IMR-90 (cell line): ENCODE measurements around the gene EPC2. TPM values are rescaled to one million over a fixed set of nuclear protein-coding genes. Genes with fewer than 3 reads are reported as not detected.

Experiments
- ATAC-seq: fragments of 200-7000 bp; cut with Tn5 transposase; 2 replicates; pipeline ENCODE4 v1.9.1; 2020; ENCODE audit warnings: low read depth, mild to moderate bottlenecking, moderate library complexity
- BruUV-seq: library from RNA; stranded (reverse); fragments of 400-500 nt; replicated peaks from 2 replicates; lab custom pipeline; 2021; lab: Mats Ljungman, UMichigan
- CTCF ChIA-PET: fragments of 300-600 bp; formaldehyde crosslinking; extraction: SDS; loops from one replicate; lab custom pipeline; 2021; ENCODE audit warnings: antibody characterized with exemption; lab: Yijun Ruan, JAX
- POLR2A ChIA-PET: fragments of 300-600 bp; sonication (Branson Sonifier 250); formaldehyde crosslinking; loops from one replicate; lab custom pipeline; 2022; ENCODE audit warnings: antibody characterized with exemption; ENCODE audit not compliant: unreplicated experiment; lab: Charles Lee
- DNase-seq: peaks from one replicate; pipeline ENCODE4 v3.0.0; 2013
- H2AFZ ChIP-seq: replicated peaks from 2 replicates; pipeline ENCODE3; 2013; ENCODE audit warnings: low read length, mild to moderate bottlenecking; ENCODE audit not compliant: poor library complexity
- H2AK5ac ChIP-seq: 2 replicates; pipeline ENCODE4 v1.6.1; 2013; ENCODE audit warnings: low read depth, low read length, inconsistent platforms
- H2AK9ac ChIP-seq: replicated peaks from 2 replicates; pipeline ENCODE3; 2013; ENCODE audit warnings: mild to moderate bottlenecking, low read depth, low read length, moderate library complexity; ENCODE audit not compliant: poor library complexity
- H2BK120ac ChIP-seq: 2 replicates; pipeline ENCODE4 v1.6.1; 2013; ENCODE audit warnings: low read depth, low read length, inconsistent platforms
- H2BK15ac ChIP-seq: 3 replicates; pipeline ENCODE4 v1.6.1; 2013; ENCODE audit warnings: low read depth, low read length, inconsistent platforms
- H2BK20ac ChIP-seq: 2 replicates; pipeline ENCODE4 v1.6.1; 2013; ENCODE audit warnings: low read depth, mild to moderate bottlenecking, inconsistent platforms, low read length, moderate library complexity
- H2BK5ac ChIP-seq: 2 replicates; pipeline ENCODE4 v1.6.1; 2013; ENCODE audit warnings: mild to moderate bottlenecking, low read depth, low read length, inconsistent platforms; ENCODE audit not compliant: poor library complexity, severe bottlenecking
- H3K14ac ChIP-seq: replicated peaks from 2 replicates; pipeline ENCODE4 v1.6.1; 2013; ENCODE audit warnings: low read depth, low read length, inconsistent platforms
- H3K18ac ChIP-seq: 2 replicates; pipeline ENCODE4 v1.6.1; 2013; ENCODE audit warnings: low read depth, low read length, control low read depth
- H3K23ac ChIP-seq: 2 replicates; pipeline ENCODE4 v1.6.1; 2013; ENCODE audit warnings: low read depth, low read length, inconsistent platforms
- H3K27ac ChIP-seq: 2 replicates; pipeline ENCODE4 v1.5.1; 2013; ENCODE audit warnings: mild to moderate bottlenecking, control low read depth, low read length; ENCODE audit not compliant: insufficient read depth
- H3K27me3 ChIP-seq: 2 replicates; pipeline ENCODE4 v1.6.1; 2013; ENCODE audit warnings: low read length; ENCODE audit not compliant: control insufficient read depth, insufficient read depth
- H3K36me3 ChIP-seq: 2 replicates; pipeline ENCODE4 v1.6.1; 2013; ENCODE audit warnings: low read length, mixed read lengths; ENCODE audit not compliant: control insufficient read depth, insufficient read depth
- H3K4ac ChIP-seq: 2 replicates; pipeline ENCODE4 v1.6.1; 2013; ENCODE audit warnings: low read depth, low read length, inconsistent platforms
- H3K4me1 ChIP-seq: 2 replicates; pipeline ENCODE4 v1.6.1; 2013; ENCODE audit warnings: low read length, mixed read lengths; ENCODE audit not compliant: control insufficient read depth, insufficient read depth
- H3K4me2 ChIP-seq: 2 replicates; pipeline ENCODE4 v1.6.1; 2013; ENCODE audit warnings: low read depth, mild to moderate bottlenecking, control low read depth, low read length, moderate library complexity
- H3K4me3 ChIP-seq: 2 replicates; pipeline ENCODE4 v1.5.1; 2013; ENCODE audit warnings: low read depth, mild to moderate bottlenecking, control low read depth, low read length, moderate library complexity; ENCODE audit not compliant: insufficient read depth
- H3K56ac ChIP-seq: 2 replicates; pipeline ENCODE4 v1.6.1; 2013; ENCODE audit warnings: low read length, inconsistent platforms; ENCODE audit not compliant: insufficient read depth; ENCODE audit errors: extremely low read depth
- H3K79me1 ChIP-seq, 2 experiments: 2 replicates each; pipeline ENCODE4 v1.6.1; 2013; ENCODE audit warnings: low read length in 2 of 2, inconsistent platforms in 1 of 2, low read depth in 1 of 2
- H3K9ac ChIP-seq: 2 replicates; pipeline ENCODE4 v1.6.1; 2013; ENCODE audit warnings: low read depth, low read length, control low read depth
- H3K9me1 ChIP-seq: 2 replicates; pipeline ENCODE4 v1.6.1; 2013; ENCODE audit warnings: low read length, inconsistent platforms; ENCODE audit not compliant: insufficient read depth
- H3K9me3 ChIP-seq: 2 replicates; pipeline ENCODE4 v1.6.1; 2013; ENCODE audit warnings: low read length; ENCODE audit not compliant: control insufficient read depth, insufficient read depth
- H4K20me1 ChIP-seq: 2 replicates; pipeline ENCODE4 v1.6.1; 2013; ENCODE audit warnings: low read length, inconsistent platforms; ENCODE audit not compliant: insufficient read depth
- H4K5ac ChIP-seq: 2 replicates; pipeline ENCODE4 v1.6.1; 2013; ENCODE audit warnings: mild to moderate bottlenecking, low read depth, low read length, control low read depth
- H4K8ac ChIP-seq, 2 experiments: 2 replicates each; pipeline ENCODE4 v1.6.1; 2013; ENCODE audit warnings: low read depth in 2 of 2, low read length in 2 of 2, control low read depth in 1 of 2, inconsistent platforms in 1 of 2
- H4K91ac ChIP-seq: 2 replicates; pipeline ENCODE4 v1.6.1; 2013; ENCODE audit warnings: low read depth, low read length, inconsistent platforms; ENCODE audit not compliant: insufficient read depth
- BHLHE40 ChIP-seq: fragments of 150-350 bp; IDR thresholded peaks from 2 replicates; pipeline ENCODE4 v1.6.1; 2016; ENCODE audit warnings: mild to moderate bottlenecking, low read depth, low read length
- CHD1 ChIP-seq: IDR thresholded peaks from 2 replicates; pipeline ENCODE4 v1.6.1; 2012; ENCODE audit warnings: low read depth, low read length, improper control_type of control experiment
- CTCF ChIP-seq: conservative IDR thresholded peaks from 2 replicates; pipeline ENCODE4 v1.5.1; 2012; ENCODE audit warnings: mild to moderate bottlenecking, low read depth, low read length, improper control_type of control experiment
- ELK1 ChIP-seq: fragments of 150-350 bp; IDR thresholded peaks from 2 replicates; pipeline ENCODE4 v1.6.1; 2016; ENCODE audit warnings: low read depth, mild to moderate bottlenecking, low read length, moderate library complexity, borderline replicate concordance
- FOS ChIP-seq: fragments of 150-350 bp; IDR thresholded peaks from 2 replicates; pipeline ENCODE4 v1.6.1; 2016; ENCODE audit warnings: low read depth, low read length
- MAFK ChIP-seq: IDR thresholded peaks from 2 replicates; pipeline ENCODE4 v1.6.1; 2012; ENCODE audit warnings: low read depth, low read length, improper control_type of control experiment
- MAZ ChIP-seq: IDR thresholded peaks from 2 replicates; pipeline ENCODE4 v1.6.1; 2012; ENCODE audit warnings: low read depth, mild to moderate bottlenecking, low read length, improper control_type of control experiment, moderate library complexity, borderline replicate concordance
- MXI1 ChIP-seq: IDR thresholded peaks from 2 replicates; pipeline ENCODE4 v1.6.1; 2012; ENCODE audit warnings: low read depth, mild to moderate bottlenecking, low read length, moderate library complexity, borderline replicate concordance
- NFE2L2 ChIP-seq: fragments of 150-350 bp; IDR thresholded peaks from 2 replicates; pipeline ENCODE4 v1.6.1; 2016; ENCODE audit warnings: low read depth, mild to moderate bottlenecking, low read length
- POLR2A ChIP-seq: IDR thresholded peaks from 2 replicates; pipeline ENCODE4 v1.6.1; 2012; ENCODE audit warnings: mild to moderate bottlenecking, low read depth, low read length
- RAD21 ChIP-seq: IDR thresholded peaks from 2 replicates; pipeline ENCODE4 v1.6.1; 2012; ENCODE audit warnings: low read length, improper control_type of control experiment
- RCOR1 ChIP-seq: IDR thresholded peaks from 2 replicates; pipeline ENCODE4 v1.6.1; 2012; ENCODE audit warnings: mild to moderate bottlenecking, low read length, improper control_type of control experiment; ENCODE audit not compliant: insufficient replicate concordance
- USF2 ChIP-seq: fragments of 150-350 bp; IDR thresholded peaks from 2 replicates; pipeline ENCODE4 v1.6.1; 2017; ENCODE audit warnings: mild to moderate bottlenecking, antibody characterized with exemption, low read length, low read depth
- WGBS, 2 experiments: methylation state at CpG; one replicate each; pipeline versions ENCODE4 v1.1.5 to v1.1.7; 2013; ENCODE audit warnings: missing lambda C conversion rate in 2 of 2; ENCODE audit not compliant: insufficient read length in 1 of 2; ENCODE audit errors: extremely low coverage in 2 of 2; 5-methylcytosine and 5-hydroxymethylcytosine counted together
- dilution Hi-C: fragments of 300-500 bp; cut with HindIII; formaldehyde crosslinking; loops from one replicate; pipeline ENCODE4 v1.14.3; 2018; ENCODE audit warnings: low sequenced_read_pairs; ENCODE audit not compliant: unreplicated experiment
- in situ Hi-C: fragments of 300-500 bp; cut with MboI; formaldehyde crosslinking; loops from 3 replicates; pipeline ENCODE4 v1.14.3; 2019; ENCODE audit warnings: low sequenced_read_pairs, inconsistent platforms, mixed read lengths
- intact Hi-C: fragments of 100-400 bp; cut with micrococcal nuclease; formaldehyde crosslinking; loops from 2 replicates; pipeline ENCODE4 v1.10.0; 2022
- polyA plus RNA-seq, 3 experiments: library from polyadenylated mRNA; depleted of rRNA; stranded (reverse); fragments of >200 nt; gene quantifications; 2 replicates each; pipeline ENCODE4 v1.2.3, GENCODE V29; 2012; ENCODE audit warnings: low replicate concordance in 1 of 3
- total RNA-seq: library from RNA; depleted of rRNA; stranded (reverse); fragments of >200 nt; gene quantifications from 2 replicates; pipeline ENCODE4 v1.2.3, GENCODE V29; 2012

The EPC2 gene
- total and polyA plus RNA-seq, 2 of the 4 experiments (the other 2 are of a cell fraction), result 10.6 to 22.6 TPM

- H3K23ac ChIP-seq, result no peak overlapping the region
- no peak overlapping the region for H4K91ac ChIP-seq
- TF ChIP-seq MAZ (no peak), ELK1 (no peak), CTCF (no peak), MXI1 (no peak), NFE2L2 (no peak), RCOR1 (no peak), BHLHE40 (no peak), MAFK (no peak), FOS (no peak), CHD1 (no peak), RAD21 (no peak), POLR2A (no peak; the same call in 1 of the 2 replicates), USF2 (no peak)
- H2BK5ac ChIP-seq, result peak overlapping the region; percentile 23
- dilution Hi-C loops, result no loop called here
- no peak overlapping the region for H2BK15ac ChIP-seq
- ATAC-seq (no peak), DNase-seq (no peak)
- H3K79me1 ChIP-seq, result peaks cover 4 to 22% of the 10 kb centered on the region in 2 experiments
- no peak overlapping the region for H2BK20ac ChIP-seq
- H3K4ac ChIP-seq, result no peak overlapping the region
- WGBS, 2 experiments, result no CpG with 5 or more reads among the region's 4 CpGs
- H3K4me3 ChIP-seq, result peak overlapping the region; percentile 86
- intact Hi-C loops, result loop anchor here (5.0 to 10.0 kb wide), 4 partner anchors 136 to 919 kb away; partner anchors contain the start of gene KIF5C
- no peak overlapping the region for H2AK9ac ChIP-seq
- H3K56ac ChIP-seq, result no peak overlapping the region
- CTCF ChIA-PET, result interaction anchor here (0.9 kb wide), 1 partner anchor 10 kb away, joined by 3 read pairs; no protein-coding TSS in a partner anchor
- H3K27me3 ChIP-seq, result peaks cover 7% of the 10 kb centered on the region; the same call in 1 of the 2 replicates
- in situ Hi-C loops, result loop anchor here (25.0 kb wide), 2 partner anchors 316 to 666 kb away; no protein-coding TSS in a partner anchor
- H2BK120ac ChIP-seq, result no peak overlapping the region
- no peak overlapping the region for H3K14ac ChIP-seq
- no peaks in the 10 kb centered on the region for H3K9me1 ChIP-seq
- no peak overlapping the region for H4K5ac ChIP-seq
- H3K36me3 ChIP-seq, result no peaks in the 10 kb centered on the region
- no peaks in the 10 kb centered on the region for H3K9me3 ChIP-seq
- no peaks in the 10 kb centered on the region for H3K4me1 ChIP-seq
- peak overlapping the region; percentile 82 for H3K4me2 ChIP-seq
- H4K20me1 ChIP-seq, result peaks cover 48% of the 10 kb centered on the region
- POLR2A ChIA-PET, result interaction anchor here (0.6 kb wide), 1 partner anchor 105 kb away, joined by 3 read pairs; no protein-coding TSS in a partner anchor
- H2AK5ac ChIP-seq, result no peak overlapping the region
- H3K27ac ChIP-seq, result no peak overlapping the region
- no peak overlapping the region; the same call in 1 of the 2 replicates for H3K9ac ChIP-seq
- H4K8ac ChIP-seq, result no peak overlapping the region
- no peak overlapping the region for H3K18ac ChIP-seq
- H2AFZ ChIP-seq, result no peak overlapping the region
- BruUV-seq, result TSS peak; percentile 25
Observed at GRCh38 chr2:148646231-148646559, 1.6 kb downstream of the EPC2 start.
